Right lobe of liver (tissue), 4 donors: ENCODE measurements around the gene PBLD.

Experiments
- CTCF ChIP-seq, 4 donors: fragments of 200-600 bp in 3 of 4; fragments of 450-650 bp in 1 of 4; IDR thresholded peaks; one replicate each; pipeline versions ENCODE4 v1.5.1 to v1.8.0; 2016 to 2022; ENCODE audit warnings: antibody characterized with exemption in 4 of 4, mild to moderate bottlenecking in 2 of 4
- POLR2A ChIP-seq: fragments of 450-650 bp; IDR thresholded peaks from one replicate; pipeline ENCODE4 v1.6.1; 2017; ENCODE audit warnings: antibody characterized with exemption, mild to moderate bottlenecking
- donor health status: DM: no; HTN: no; CAD: no.
- donor health status: DM: no; HTN: no; CAD: no.
- donor health status: DM: no; HTN: yes; CAD: no.

- TF ChIP-seq CTCF (IDR thresholded peaks at IDR 0.05): no peak
- no peak for TF ChIP-seq POLR2A
Observed at GRCh38 chr10:68353537-68353936, 20.8 kb upstream of the PBLD start.
